HUDEP-2 (cell line): ENCODE results near the gene RNF182.
A peak's percentile ranks its signal among the peaks of the same experiment; 100 is the strongest.
"Not testable (repeated sequence)": the region's sequence is repeated elsewhere in the genome, so short reads cannot be mapped to it uniquely, and the experiment has no call there.

Experiments
- DNase-seq, 76 experiments: peaks; one replicate each; lab custom pipeline; 2025; ENCODE audit not compliant: unreplicated experiment in 76 of 76; lab: John Stamatoyannopoulos, UW

The RNF182 gene

DNA sequence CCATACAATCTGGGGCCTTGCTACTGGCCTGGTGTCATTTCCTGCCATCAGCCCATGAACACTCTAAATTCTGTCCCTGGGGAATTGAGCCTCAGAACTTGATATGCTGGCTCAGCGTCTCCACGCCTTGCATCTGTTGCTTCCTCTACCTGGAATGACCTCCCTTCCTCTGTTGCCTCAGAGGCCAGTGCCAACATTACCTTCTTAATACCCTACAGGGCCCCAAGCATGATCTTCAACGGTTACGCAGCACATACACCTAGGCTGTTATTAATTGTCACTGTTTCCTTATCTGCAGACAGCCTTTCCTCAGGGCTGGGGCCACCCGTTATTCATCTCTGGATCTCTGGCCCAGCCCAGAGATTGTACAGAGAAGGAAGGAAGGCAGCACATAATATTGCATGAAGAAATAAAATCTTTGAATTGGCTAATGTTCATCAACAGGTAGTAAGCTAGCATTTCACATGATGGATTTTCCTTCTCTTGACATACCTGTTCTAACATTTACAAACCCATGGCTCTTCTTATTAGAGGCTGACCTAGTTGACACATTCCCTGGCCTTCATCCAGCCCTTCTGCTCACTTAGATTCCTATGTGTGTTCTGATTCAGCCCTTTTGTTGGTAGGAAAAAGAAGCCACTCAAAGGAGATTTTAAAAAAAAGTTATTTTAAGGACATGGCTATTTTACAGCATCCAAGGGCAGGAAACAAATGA lies 8.4 kb upstream of the RNF182 start:
- DNase-seq, result peak in 1 of 76 experiments; percentile 8

DNA sequence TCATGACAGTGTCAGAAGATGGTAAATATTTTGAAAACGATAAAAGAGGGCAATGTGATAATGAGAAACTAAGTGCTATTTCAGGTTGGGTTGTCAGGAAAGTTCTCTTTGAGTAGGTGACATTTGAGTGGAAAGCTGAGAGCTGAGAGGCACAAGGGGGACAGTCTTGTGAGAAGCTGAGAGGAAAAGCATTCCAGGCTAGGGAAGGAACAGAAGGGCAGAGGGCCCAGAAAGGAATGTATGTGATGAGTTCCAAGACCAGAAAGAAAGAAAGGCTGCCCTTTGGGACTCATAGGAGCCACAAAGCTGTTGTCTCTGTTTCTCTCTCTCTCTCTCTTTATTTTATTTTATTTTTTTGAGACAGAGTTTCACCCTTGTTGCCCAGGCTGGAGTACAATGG lies 7.6 kb upstream of the RNF182 start:
- DNase-seq, result no peak

DNA sequence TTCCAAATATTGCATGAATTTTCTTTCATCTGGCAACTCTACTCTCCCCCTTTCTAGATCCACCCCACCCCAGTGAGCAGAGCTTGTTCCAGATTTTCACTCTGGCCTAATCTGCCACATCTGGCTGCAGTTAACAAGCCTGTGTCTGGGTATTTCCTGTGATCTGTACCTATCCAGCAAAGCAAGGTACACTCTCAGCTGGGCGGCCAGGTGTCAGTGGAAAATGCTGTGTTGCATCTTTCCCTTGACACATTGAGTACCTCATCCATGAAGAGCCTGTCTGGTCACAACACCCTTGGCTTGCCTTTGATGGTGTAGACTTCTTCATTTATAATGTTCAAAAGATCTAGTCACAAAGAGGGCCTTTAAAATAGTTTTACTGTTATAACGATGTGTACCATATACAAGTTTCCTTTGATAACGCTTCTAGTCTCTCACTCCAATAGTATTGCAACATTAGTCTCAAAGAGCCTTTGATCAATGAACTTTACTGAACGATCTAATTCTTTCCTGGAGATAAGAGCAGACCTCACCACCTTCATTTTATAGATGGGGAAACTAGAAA lies 6.0 kb upstream of the RNF182 start:
- DNase-seq, result no peak

DNA sequence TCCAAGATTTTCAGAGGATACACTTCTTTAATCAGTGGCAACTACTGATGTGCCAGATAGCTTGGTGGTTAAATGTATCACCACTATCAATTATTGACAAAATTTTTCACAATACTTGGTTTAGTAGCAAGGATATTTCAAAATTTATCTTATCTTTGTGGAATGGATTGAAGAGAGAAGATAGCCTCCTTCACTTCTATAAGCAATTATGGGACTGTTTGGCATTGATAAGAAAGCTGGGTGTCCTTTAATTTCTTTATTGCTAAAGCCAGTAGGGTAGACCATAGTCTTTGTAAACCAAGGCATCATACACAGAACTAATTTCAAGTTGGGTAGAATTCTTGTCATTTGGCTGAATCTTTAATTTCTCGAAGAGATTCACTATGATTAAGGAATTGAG lies 4.9 kb upstream of the RNF182 start:
- peak in 1 of 76 experiments; percentile 16 for DNase-seq

DNA sequence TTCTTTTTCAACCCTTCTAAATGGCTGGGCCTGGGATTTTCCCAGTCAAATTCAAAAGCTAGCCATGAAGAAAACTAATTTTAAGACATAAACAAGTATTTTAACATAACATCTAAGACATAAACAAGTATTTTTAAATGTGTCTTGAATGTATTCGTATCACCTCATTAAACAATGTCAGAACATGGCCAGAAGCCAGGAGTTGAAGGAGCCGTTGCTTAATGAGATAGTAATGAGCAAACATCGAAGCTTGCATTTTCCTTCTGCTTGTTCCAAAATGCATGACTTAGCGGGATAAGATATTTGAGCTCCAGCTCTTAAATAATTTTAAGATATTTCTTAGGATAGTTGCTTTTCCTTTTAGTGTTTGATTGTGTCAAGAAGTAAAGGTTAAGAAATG lies 4.2 kb upstream of the RNF182 start:
- DNase-seq, result peak in 8 of 76 experiments; percentile 21 to 60 (median 46)

DNA sequence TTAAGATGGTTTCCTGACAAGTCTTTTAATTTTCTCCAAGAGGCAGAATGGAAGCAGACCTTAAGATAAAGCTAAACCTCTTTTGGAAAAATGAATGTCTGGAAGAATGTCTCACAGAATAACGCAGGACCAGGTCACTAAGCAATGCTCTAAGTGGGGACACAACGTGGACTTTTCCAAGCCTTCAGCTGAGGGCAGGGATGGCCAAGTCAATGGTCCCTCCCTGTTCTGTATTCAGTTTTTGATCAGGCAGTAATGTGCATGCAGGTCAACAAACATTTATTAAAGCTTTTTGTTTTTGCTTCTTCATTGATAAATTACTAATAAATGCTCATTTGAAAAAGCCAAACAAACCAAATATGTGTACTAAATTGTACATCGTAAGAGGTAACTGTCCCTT lies 2.0 kb upstream of the RNF182 start:
- DNase-seq, result no peak

DNA sequence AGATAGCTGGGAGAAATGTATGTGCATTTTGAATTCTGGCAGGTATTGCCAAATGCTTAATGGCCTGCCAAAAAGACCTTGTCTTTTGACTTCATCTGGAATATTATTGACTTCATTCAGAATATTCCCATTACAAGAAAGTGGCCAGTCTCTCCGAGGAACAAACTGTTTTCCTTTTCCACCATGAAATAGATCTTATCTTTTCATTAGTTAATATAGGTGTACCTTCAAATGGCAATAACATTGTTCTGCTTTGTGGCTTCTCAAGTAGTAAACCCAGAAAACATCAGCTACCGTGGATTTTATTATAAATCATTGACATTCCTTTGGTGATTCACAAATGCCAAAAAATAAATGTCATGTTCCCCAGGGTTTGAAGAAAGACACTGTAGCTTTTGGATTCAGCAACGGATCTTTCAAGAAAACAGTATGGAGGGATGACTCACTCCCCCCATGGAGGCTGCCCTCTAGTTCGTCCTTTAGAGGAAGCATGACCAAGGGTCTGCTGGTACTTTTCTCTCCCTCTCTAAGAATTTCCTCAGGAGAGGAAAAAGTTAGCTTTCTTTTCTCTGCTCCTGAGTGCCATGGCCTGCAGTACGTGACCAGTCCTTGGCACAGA lies 1.1 kb upstream of the RNF182 start:
- DNase-seq, result peak in 1 of 76 experiments; percentile 12

DNA sequence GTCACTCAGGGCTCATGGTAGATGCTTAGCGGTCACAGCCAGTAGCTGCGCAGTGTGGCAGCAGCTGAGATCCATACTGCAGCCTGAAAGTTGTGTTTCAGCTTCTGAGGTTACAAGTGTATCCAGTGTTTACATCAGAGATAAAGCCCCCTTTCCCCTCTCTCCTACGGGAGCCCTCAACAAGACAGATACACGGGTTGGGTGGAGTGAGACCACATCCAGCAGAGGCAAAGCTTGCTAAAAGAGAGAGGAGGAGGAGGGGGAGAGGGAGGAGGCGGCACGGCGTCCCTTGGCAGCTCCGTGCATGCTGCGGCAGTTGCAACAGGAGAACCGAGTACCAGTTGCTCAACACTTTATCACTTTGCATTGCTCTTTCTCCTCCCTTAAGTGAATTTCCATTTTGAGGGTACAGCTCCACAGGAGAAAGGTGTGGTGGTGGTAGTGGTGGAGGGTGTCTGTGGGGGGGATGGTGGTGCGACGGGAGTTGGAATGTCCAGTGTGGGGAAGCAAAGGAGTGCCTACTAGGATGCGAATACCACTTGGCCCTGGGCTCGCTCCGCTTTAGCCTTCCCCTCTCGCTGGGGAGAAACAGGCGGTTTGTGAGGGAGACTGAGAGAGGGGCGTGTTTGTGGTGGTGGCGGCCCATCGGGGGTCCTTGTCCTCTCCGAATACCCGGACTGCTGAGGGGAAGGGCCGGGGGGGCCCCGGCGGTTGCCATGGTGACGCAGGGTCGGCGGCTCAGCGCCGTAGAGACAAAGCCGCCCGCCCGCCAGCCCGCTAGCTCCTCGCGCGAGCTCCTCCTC lies 405 bp upstream of the RNF182 start:
- peak in 13 of 76 experiments; percentile 1 to 51 (median 21) for DNase-seq

DNA sequence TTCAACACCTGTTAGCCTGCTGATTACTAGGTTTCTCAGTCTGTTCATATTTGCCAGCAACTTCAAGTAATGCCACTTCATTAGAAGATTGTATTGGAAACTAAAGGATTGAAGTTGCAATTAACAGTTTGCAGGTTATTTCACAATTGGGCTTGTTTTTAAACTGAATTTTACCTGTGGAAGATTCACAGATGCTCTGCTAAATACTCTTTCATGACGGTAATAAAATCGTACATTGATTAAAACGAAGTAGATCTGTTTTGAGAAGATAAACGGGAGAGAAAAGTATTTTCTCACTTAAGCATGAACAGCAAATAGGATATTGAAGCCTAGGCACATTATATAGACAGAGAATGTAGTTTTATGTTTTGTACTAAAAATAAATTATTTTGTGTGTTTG lies 1.6 kb downstream of the RNF182 start:
- no peak for DNase-seq

DNA sequence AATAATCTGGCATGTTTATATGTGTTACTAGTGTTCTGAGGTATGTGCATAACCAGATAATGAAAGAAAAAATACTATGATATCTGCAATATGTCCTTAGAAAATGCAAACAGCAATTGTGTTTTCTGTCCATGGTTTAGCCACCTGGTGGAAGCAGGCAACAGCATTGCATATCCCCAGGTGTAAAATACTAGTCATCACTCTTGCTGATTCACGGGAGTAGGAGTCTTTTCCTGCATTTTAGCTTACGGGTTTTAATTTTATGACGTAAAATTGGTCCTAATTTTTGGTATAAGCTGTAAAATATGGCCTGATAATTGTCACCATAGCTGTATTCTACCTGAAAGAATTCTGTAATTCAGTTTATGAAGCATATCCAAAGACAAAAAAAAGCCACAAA lies 2.5 kb downstream of the RNF182 start:
- DNase-seq, result no peak

DNA sequence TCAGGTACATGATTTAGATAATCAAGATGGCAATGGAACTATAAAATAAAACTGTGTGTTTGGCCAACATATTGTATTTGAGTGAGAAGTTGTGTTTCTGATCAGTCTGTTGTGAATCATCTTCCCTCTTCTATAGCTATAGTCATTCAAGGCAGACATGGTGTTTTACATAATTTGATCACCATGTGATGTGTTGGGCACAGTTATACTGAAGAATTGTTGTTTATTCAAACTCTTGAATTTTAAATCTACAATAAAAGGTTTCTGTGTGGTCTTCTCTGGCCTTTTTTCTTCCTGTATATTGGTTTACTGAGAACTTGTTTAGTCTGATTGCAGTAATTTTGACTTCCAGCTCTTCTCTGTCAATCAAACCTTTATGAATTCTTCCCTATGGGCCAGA lies 4.4 kb downstream of the RNF182 start:
- DNase-seq, result no peak

DNA sequence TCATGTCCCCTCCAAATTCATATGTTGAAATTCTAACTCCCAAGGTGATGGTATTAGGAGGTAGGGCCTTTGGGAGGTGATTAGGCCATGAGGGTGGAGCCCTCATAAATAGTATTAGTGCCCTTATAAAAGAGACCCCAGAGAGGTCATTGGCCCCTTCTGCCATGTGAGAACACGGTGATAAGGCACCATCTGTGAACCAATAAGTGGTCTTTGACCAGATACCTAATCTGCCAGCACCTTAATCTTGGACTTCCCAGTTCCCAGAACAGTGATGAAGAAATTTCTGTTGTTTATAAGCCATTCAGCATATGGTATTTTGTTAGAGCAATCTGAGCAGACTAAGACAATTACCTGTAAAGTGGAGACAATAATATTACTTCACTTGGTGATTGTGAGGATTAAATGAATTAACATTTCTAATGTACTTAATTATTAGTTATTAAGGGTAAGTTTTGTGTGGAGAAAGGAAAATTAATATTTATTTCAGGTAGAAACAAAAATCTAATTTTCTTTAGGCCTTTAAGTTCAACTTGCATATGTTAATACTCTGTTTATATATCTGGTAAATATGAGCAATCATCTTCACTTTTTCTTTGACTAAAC lies 7.1 kb downstream of the RNF182 start:
- no peak for DNase-seq

DNA sequence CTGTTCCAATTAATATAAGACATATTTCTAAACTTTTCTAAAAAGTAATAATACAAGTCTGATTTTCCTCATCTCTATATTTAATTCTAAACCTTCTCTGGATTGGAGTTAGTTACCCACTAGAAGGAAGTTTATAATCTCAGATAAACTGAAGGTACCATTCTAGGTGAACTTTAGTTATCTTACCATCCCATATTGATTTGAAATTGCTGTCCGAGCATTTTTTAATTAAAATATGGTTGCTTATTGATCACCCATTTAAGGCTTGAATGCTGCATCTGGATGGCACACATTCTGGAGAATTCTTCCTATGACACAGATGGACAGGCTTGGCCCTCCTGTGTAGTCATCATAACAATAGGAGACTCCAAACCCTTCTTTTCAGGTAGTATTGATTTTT lies 8.0 kb downstream of the RNF182 start:
- DNase-seq, result no peak

DNA sequence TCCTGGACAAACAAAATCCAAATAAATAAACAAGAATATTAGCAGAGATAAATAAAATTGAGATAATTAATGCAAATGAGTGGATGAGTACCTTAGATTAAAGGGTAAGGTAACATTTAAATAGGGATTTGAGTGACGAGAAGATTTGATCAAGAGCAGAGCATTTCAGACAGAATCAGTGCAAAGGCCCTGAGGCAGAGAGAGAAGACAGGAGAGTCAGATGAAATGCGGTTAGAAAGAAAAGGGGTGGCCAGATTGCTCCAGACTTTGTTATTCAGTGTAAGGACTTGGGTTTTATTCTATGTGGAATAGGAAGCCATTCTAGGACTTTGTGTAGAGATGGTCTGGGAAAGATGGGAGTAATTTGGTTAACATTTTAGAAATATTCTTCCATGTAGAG lies 10.0 kb downstream of the RNF182 start:
- no peak for DNase-seq

DNA sequence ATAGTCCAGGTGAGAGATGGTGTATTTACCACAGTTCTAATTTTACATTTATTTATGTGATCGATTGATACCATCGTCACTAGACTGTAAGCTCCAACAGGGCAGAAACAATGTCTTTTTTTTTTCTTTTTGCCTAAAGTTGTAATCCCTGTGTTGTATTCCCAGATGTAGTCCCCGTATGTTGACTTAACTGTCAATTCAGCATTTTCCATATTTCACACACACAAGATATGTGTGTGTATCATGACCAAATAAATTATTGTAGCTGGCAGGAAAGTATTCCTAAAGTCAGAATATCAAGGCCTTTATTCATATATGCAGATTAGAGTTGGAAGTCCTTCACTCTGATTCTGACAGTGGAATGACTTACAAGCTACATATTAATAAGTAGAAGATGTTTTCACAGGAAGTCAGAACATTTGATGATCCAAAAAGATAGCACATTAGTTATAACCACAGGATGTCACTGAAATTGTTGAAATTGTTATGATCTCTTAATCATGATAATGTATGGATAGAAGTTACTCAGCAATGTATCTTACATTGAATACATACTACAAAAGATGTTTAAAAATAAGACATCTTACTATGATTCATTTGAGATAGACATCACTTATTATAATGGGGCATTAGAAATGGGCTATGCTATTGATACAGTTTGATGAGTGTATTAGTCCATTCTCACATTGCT lies 10.6 kb downstream of the RNF182 start:
- DNase-seq, result no peak

DNA sequence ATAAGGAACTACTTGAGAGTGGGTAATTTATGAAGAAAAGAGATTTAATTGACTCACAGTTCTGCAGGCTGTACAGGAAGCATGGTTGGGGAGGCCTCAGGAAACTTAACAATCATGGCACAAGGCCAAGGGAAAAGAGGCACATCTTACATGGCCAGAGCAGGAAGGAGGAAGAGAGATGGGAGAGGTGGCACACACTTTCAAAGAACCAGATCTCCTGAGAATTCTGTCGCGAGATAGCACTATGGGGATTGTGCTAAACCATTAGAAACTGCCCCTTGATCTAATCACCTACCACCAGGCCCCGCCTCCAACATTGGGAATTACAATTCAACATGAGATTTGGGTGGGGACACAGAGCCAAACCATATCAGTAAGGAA lies 11.1 kb downstream of the RNF182 start:
- DNase-seq, result not testable (repeated sequence)

DNA sequence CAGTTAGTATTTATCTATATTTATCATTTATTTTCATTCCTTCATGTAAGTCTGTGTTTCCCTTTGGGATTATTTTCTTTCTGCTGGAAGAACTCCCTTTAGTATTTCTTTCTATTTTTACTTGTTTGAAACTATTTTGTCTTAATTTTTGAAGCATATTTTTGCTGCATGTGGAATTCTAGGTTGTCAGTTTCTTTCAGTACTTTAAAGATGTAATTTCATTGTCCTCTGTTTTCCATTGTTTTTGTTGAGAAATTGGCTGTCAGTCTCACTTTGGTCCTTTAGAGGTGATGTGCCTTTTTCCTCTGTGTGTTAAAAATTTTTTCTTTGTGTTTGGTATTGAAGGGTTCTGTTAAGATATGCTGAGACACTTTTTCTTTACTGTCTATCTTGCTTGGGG lies 17.1 kb downstream of the RNF182 start:
- DNase-seq, result no peak

DNA sequence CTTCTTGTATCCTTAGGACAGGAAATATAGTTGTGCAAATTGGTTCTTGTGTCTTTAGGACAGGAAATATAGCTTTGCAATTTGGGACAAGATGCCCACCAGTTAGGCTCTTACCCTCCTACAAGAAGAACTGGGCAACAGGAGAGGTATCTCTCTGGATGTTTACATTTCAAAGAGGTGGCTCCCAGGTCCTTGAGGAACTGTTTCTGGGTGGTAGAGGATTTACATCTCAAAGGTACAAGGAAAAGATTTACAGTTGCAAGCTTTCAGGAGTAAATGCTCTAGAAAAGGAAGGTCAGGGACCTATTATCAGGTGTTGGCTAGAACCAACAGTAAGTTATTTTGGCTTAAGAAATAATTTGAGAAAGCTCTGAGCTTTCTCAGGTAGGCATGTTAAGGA lies 19.2 kb downstream of the RNF182 start:
- DNase-seq, result no peak

DNA sequence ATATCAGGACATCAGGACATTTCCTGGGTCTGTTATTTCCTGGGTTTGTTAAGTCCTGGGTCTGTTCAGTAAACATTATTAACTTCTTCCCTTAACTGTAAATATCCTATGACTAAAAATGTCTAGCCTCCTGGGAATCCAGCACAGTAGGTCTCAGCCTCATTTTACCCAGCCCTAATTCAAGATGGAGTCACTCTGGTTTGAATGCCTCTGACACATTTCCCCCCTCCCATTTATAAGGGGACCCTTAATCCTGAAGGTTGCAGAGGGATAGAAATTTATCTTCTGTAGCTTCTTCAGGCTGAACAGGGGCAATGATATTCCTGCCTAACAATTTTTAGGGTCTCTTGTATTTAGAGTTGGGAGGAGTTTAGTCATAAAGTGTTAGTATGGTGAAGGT lies 21.8 kb downstream of the RNF182 start:
- no peak for DNase-seq

DNA sequence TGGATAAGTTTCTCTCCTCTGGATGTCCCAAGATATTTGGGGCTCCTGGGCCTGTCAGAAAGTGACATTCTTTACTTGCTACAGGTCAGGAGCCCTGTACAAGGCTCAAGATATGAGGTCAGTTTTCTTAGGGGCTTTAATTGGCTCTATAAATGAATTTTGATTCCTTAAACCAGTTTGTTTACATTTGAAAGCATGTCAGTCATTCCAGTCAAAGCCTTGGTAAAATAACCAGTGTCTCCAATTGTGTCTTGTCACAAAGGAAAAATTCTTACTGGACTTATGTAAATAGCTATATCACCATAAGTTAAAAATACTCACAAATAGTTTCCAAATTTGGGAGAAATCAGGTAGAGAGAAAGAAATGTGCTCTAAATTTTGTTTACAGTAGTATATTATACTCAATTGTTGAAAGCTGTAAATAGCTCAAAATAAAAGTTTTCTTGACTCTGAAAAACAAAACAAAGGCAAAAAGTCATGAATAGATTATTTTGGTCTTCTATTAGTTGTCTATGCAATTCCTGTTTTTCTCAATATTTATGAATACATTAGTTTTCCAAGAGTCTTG lies 22.9 kb downstream of the RNF182 start:
- DNase-seq, result no peak
